Neural progenitor cell (in vitro differentiated cells): ENCODE data around the gene SEMA4D. TPM values are rescaled to one million over a fixed set of nuclear protein-coding genes. Genes with fewer than 3 reads are reported as not detected.

Experiments
- DNase-seq: peaks from one replicate; pipeline ENCODE4 v3.0.0-alpha.2; 2016; ENCODE audit warnings: low spot score
- H2AFZ ChIP-seq: fragments of 200-600 bp; sonication (generic); replicated peaks from 2 replicates; pipeline ENCODE4 v1.6.1; 2016; ENCODE audit warnings: antibody characterized with exemption
- H3F3A ChIP-seq: fragments of 200-600 bp; sonication (generic); 2 replicates; pipeline ENCODE4 v1.6.1; 2016; ENCODE audit warnings: antibody characterized with exemption, low read depth
- H3K27ac ChIP-seq: fragments of 200-600 bp; sonication (generic); 2 replicates; pipeline ENCODE4 v1.5.1; 2016; ENCODE audit warnings: mild to moderate bottlenecking
- H3K27me3 ChIP-seq: fragments of 200-600 bp; sonication (generic); 2 replicates; pipeline ENCODE4 v1.6.1; 2016; ENCODE audit warnings: mild to moderate bottlenecking, moderate library complexity
- H3K36me3 ChIP-seq: fragments of 200-600 bp; sonication (generic); 2 replicates; pipeline ENCODE4 v1.5.1; 2016
- H3K4me1 ChIP-seq: fragments of 200-600 bp; sonication (generic); 2 replicates; pipeline ENCODE4 v1.6.1; 2016; ENCODE audit warnings: mixed run types
- H3K4me2 ChIP-seq: fragments of 200-600 bp; sonication (generic); 2 replicates; pipeline ENCODE4 v1.6.1; 2016
- H3K4me3 ChIP-seq: fragments of 200-600 bp; sonication (generic); 2 replicates; pipeline ENCODE4 v1.5.1; 2016
- H3K79me2 ChIP-seq: fragments of 200-600 bp; sonication (generic); 2 replicates; pipeline ENCODE4 v1.6.1; 2016; ENCODE audit warnings: low read depth
- H3K9ac ChIP-seq: fragments of 200-600 bp; sonication (generic); 2 replicates; pipeline ENCODE4 v1.6.1; 2016
- H3K9me3 ChIP-seq: fragments of 200-600 bp; sonication (generic); 2 replicates; pipeline ENCODE4 v1.5.1; 2016; ENCODE audit warnings: low read depth
- H4K20me1 ChIP-seq: fragments of 200-600 bp; sonication (generic); 2 replicates; pipeline ENCODE4 v1.6.1; 2016; ENCODE audit warnings: low read depth
- H3K27ac Mint-ChIP-seq: 3 replicates; pipeline ENCODE4 v1.8.0; 2021; ENCODE audit warnings: mixed read lengths
- H3K27me3 Mint-ChIP-seq: 2 replicates; pipeline ENCODE4 v1.8.0; 2022; ENCODE audit warnings: low read depth, mild to moderate bottlenecking, inconsistent platforms, moderate library complexity, mixed read lengths; ENCODE audit not compliant: insufficient read depth
- H3K36me3 Mint-ChIP-seq: 3 replicates; pipeline ENCODE4 v1.8.0; 2021; ENCODE audit warnings: mixed read lengths
- H3K4me1 Mint-ChIP-seq: 3 replicates; pipeline ENCODE4 v1.8.0; 2021; ENCODE audit warnings: mixed read lengths
- H3K4me3 Mint-ChIP-seq: 3 replicates; pipeline ENCODE4 v1.8.0; 2021; ENCODE audit warnings: mild to moderate bottlenecking, moderate library complexity, mixed read lengths
- H3K9me3 Mint-ChIP-seq: 3 replicates; pipeline ENCODE4 v1.8.0; 2020; ENCODE audit warnings: mixed read lengths
- CTCF ChIP-seq: fragments of 200-600 bp; sonication (generic); IDR thresholded peaks from 2 replicates; pipeline ENCODE4 v1.5.1; 2017; ENCODE audit warnings: antibody characterized with exemption, mild to moderate bottlenecking
- EZH2 ChIP-seq: fragments of 200-600 bp; sonication (generic); IDR thresholded peaks from 2 replicates; pipeline ENCODE4 v1.6.1; 2017; ENCODE audit warnings: antibody characterized with exemption, mild to moderate bottlenecking, moderate library complexity
- EZH2phosphoT487 ChIP-seq: fragments of 200-600 bp; sonication (generic); IDR thresholded peaks from 2 replicates; pipeline ENCODE4 v1.6.1; 2017; ENCODE audit warnings: antibody characterized with exemption
- total RNA-seq: library from RNA; depleted of rRNA; stranded (reverse); fragments of >200 nt; gene quantifications from 2 replicates; pipeline ENCODE4 v1.2.3, GENCODE V29; 2015; ENCODE audit warnings: low replicate concordance

The SEMA4D gene
- total RNA-seq, 1 donor from 2014 or later, result 19.1 TPM

DNA sequence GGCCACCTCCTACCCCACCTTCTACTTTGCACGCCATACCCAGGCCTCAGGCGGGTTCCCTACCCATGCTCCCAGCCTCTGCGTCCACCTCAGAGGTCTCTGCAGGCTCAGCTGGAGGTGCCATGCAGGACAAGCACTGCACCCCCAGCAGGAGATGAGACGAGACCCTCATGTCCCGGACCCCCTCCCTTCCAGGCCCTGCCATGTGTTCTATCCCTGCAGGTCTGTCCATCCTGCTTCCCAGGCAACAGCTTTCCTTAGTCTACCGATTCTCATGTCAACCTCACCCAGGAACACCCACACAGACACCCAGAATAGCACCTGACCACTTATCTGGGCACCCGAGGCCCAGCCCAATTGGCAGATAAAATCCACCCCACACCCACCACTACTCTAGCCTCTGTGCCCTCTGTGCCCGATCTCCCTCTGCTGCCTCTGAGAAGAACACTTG is 52.1 kb downstream of the SEMA4D start:
- Histone ChIP-seq H4K20me1 (peaks cover 21% of the 10 kb centered on the region), H3K4me1 (peaks cover 4% of the 10 kb centered on the region), H3K4me3 (no peak overlapping the region), H3K79me2 (peaks cover 8% of the 10 kb centered on the region), H3F3A (no peaks in the 10 kb centered on the region), H3K27me3 (no peaks in the 10 kb centered on the region), H3K4me2 (no peak overlapping the region), H3K36me3 (no peaks in the 10 kb centered on the region), H3K27ac (no peak overlapping the region), H3K9me3 (no peaks in the 10 kb centered on the region), H2AFZ (no peak overlapping the region), H3K9ac (no peak overlapping the region)
- no peak for DNase-seq
- Mint-ChIP-seq H3K27me3 (peaks cover 7% of the 10 kb centered on the region), H3K9me3 (no peaks in the 10 kb centered on the region), H3K27ac (no peak overlapping the region), H3K36me3 (peaks cover 6% of the 10 kb centered on the region), H3K4me3 (no peak overlapping the region), H3K4me1 (peaks cover 22% of the 10 kb centered on the region)
- TF ChIP-seq CTCF, result no peak
- TF ChIP-seq EZH2phosphoT487, result no peak
- no peak for TF ChIP-seq EZH2

DNA sequence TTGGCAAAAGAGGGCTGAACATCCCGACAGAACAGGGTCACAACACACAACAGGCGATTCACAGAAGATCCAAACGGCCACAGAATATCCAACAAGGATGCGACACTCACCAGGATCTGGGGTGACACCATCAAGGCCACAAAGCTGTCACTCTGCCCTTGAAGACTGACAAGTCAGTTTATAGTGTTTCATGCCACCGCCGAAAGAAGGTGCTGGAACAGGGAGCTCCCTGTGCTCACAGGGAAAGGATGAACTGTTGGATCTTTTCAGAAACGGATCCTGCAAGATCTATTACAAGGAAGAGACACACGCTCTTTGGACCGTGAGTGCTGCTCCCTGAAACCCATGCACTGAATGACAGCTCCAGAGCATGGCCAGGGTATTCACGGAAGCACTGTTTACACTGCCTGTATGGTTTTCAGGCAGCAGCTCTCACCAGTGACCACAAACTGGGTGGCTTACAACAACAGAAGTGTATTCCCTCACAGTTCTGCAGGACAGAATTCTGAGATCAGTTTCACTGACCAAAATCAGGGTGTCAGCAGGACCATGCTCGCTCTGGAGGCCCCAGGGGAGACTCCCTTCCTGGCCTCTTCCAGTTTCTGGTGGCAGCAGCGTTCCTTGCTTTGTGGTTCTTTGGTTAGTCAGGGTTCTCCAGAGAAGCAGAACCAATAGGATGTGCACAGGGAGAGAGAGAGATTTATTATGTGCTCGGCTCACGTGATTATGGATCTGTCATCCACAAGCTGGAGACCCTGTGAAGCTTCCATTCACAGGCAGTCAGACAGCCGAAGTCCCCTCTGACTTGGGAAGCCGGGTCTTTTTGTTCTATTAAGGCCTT is 52.8 kb downstream of the SEMA4D start:
- no peak overlapping the region for H3K27ac ChIP-seq
- DNase-seq, result no peak
- Mint-ChIP-seq H3K27ac (no peak overlapping the region), H3K4me3 (no peak overlapping the region), H3K4me1 (peaks cover 22% of the 10 kb centered on the region), H3K27me3 (peaks cover 7% of the 10 kb centered on the region), H3K9me3 (no peaks in the 10 kb centered on the region), H3K36me3 (peaks cover 6% of the 10 kb centered on the region)
- no peaks in the 10 kb centered on the region for H3K27me3 ChIP-seq
- peaks cover 21% of the 10 kb centered on the region for H4K20me1 ChIP-seq
- no peaks in the 10 kb centered on the region for H3K9me3 ChIP-seq
- no peaks in the 10 kb centered on the region for H3K36me3 ChIP-seq
- no peak overlapping the region for H3K4me2 ChIP-seq
- H3K9ac ChIP-seq, result no peak overlapping the region
- TF ChIP-seq EZH2phosphoT487 (no peak), CTCF (no peak), EZH2 (no peak)
- H3F3A ChIP-seq, result no peaks in the 10 kb centered on the region
- H2AFZ ChIP-seq, result no peak overlapping the region
- peaks cover 4% of the 10 kb centered on the region for H3K4me1 ChIP-seq
- no peak overlapping the region for H3K4me3 ChIP-seq
- peaks cover 8% of the 10 kb centered on the region for H3K79me2 ChIP-seq

GRCh38 chr9:89444274-89444673 is 53.6 kb downstream of the SEMA4D start:
- peaks cover 4% of the 10 kb centered on the region for H3K4me1 ChIP-seq

More at GRCh38 chr9:89444274-89444673, 53.6 kb downstream of the SEMA4D start:
- TF ChIP-seq EZH2phosphoT487, result no peak
- TF ChIP-seq EZH2, result no peak
- TF ChIP-seq CTCF, result no peak
- no peak overlapping the region for H3K4me3 Mint-ChIP-seq
- H3F3A ChIP-seq, result no peaks in the 10 kb centered on the region
- H2AFZ ChIP-seq, result no peak overlapping the region
- H3K9me3 Mint-ChIP-seq, result no peaks in the 10 kb centered on the region
- H3K4me1 Mint-ChIP-seq, result peaks cover 26% of the 10 kb centered on the region
- H3K36me3 ChIP-seq, result no peaks in the 10 kb centered on the region
- no peaks in the 10 kb centered on the region for H3K9me3 ChIP-seq
- DNase-seq, result no peak
- no peak overlapping the region for H3K9ac ChIP-seq
- H4K20me1 ChIP-seq, result peaks cover 21% of the 10 kb centered on the region
- no peaks in the 10 kb centered on the region for H3K27me3 ChIP-seq
- H3K4me3 ChIP-seq, result no peak overlapping the region
- H3K27ac ChIP-seq, result no peak overlapping the region
- H3K27me3 Mint-ChIP-seq, result peaks cover 5% of the 10 kb centered on the region
- H3K27ac Mint-ChIP-seq, result no peak overlapping the region
- peaks cover 2% of the 10 kb centered on the region for H3K36me3 Mint-ChIP-seq
- H3K79me2 ChIP-seq, result peaks cover 17% of the 10 kb centered on the region
- no peak overlapping the region for H3K4me2 ChIP-seq
